Pulmonary artery endothelial cell (primary cell): Measurements from ENCODE around the gene BICRAL. TPM values are rescaled to one million over a fixed set of nuclear protein-coding genes. Genes with fewer than 3 reads are reported as not detected.
"Not testable (repeated sequence)": the region's sequence is repeated elsewhere in the genome, so short reads cannot be mapped to it uniquely, and the experiment has no call there.

Source experiments
- DNase-seq: peaks from one replicate; pipeline ENCODE4 v3.0.0-alpha.2; 2011; ENCODE audit warnings: low read depth, low spot score
- total RNA-seq: library from RNA; depleted of rRNA; stranded (reverse); fragments of >200 nt; gene quantifications from 2 replicates; pipeline ENCODE4 v1.2.3, GENCODE V29; 2014

BICRAL gene
- total RNA-seq, 1 donor from 2014 or later, result 2.7 TPM

- DNase-seq, result no peak
Observed at GRCh38 chr6:42790549-42791181, 8.8 kb downstream of the BICRAL start.

- DNase-seq, result no peak
Observed at GRCh38 chr6:42791706-42792320, 10.0 kb downstream of the BICRAL start.

GRCh38 chr6:42795651-42796050, 13.8 kb downstream of the BICRAL start:
- no peak for DNase-seq

GRCh38 chr6:42796171-42796570, 14.3 kb downstream of the BICRAL start:
- DNase-seq, result no peak

- not testable (repeated sequence) for DNase-seq
Observed at GRCh38 chr6:42797696-42798095, 15.8 kb downstream of the BICRAL start.

GRCh38 chr6:42805297-42805861, 23.5 kb downstream of the BICRAL start:
- no peak for DNase-seq

- DNase-seq, result not testable (repeated sequence)
Observed at GRCh38 chr6:42806359-42806758, 24.5 kb downstream of the BICRAL start.

GRCh38 chr6:42808492-42809483, 26.9 kb downstream of the BICRAL start:
- DNase-seq, result no peak

- DNase-seq, result no peak
Observed at GRCh38 chr6:42813074-42813645, 31.3 kb downstream of the BICRAL start.

GRCh38 chr6:42813906-42814444, 32.1 kb downstream of the BICRAL start:
- no peak for DNase-seq

GRCh38 chr6:42815726-42816125, 33.9 kb downstream of the BICRAL start:
- not testable (repeated sequence) for DNase-seq

- no peak for DNase-seq
Observed at GRCh38 chr6:42817907-42818306, 36.1 kb downstream of the BICRAL start.

- DNase-seq, result no peak
Observed at GRCh38 chr6:42818416-42818815, 36.6 kb downstream of the BICRAL start.

GRCh38 chr6:42818878-42819277, 37.0 kb downstream of the BICRAL start:
- no peak for DNase-seq

GRCh38 chr6:42819803-42820511, 38.1 kb downstream of the BICRAL start:
- DNase-seq, result no peak

GRCh38 chr6:42820512-42821340, 38.9 kb downstream of the BICRAL start:
- no peak for DNase-seq

GRCh38 chr6:42821341-42821668, 39.5 kb downstream of the BICRAL start:
- DNase-seq, result no peak

GRCh38 chr6:42821846-42822245, 40.0 kb downstream of the BICRAL start:
- no peak for DNase-seq

GRCh38 chr6:42829561-42830092, 47.8 kb downstream of the BICRAL start:
- no peak for DNase-seq
